HepG2 (cell line): Measurements from ENCODE around the gene RNF114. TPM values are rescaled to one million over a fixed set of nuclear protein-coding genes. Genes with fewer than 3 reads are reported as not detected.

ENCODE experiments used
- DNMT3B ChIP-seq: conservative IDR thresholded peaks from 2 replicates; pipeline ENCODE4 v1.6.1; 2016; ENCODE audit warnings: missing biosample characterization, control low read depth
- HMG20A ChIP-seq: IDR thresholded peaks from 2 replicates; pipeline ENCODE4 v1.6.1; 2016; ENCODE audit warnings: borderline replicate concordance
- KLF12 ChIP-seq: sonication (generic); formaldehyde crosslinking; IDR thresholded peaks from 2 replicates; pipeline ENCODE4 v1.4.0; 2020; ENCODE audit warnings: missing genetic modification reagents, borderline replicate concordance
- MED1 ChIP-seq: sonication (generic); formaldehyde crosslinking; IDR thresholded peaks from 2 replicates; pipeline ENCODE4 v1.4.0; 2020; ENCODE audit warnings: missing genetic modification reagents
- MTERF4 ChIP-seq: sonication (generic); formaldehyde crosslinking; IDR thresholded peaks from 2 replicates; pipeline ENCODE4 v1.8.0; 2023; ENCODE audit warnings: mild to moderate bottlenecking, missing genetic modification reagents
- NFAT5 ChIP-seq: sonication (generic); formaldehyde crosslinking; IDR thresholded peaks from 2 replicates; pipeline ENCODE4 v1.4.0; 2020; ENCODE audit warnings: missing genetic modification reagents
- PAX8 ChIP-seq: sonication (generic); formaldehyde crosslinking; IDR thresholded peaks from 2 replicates; pipeline ENCODE4 v1.8.0; 2022; ENCODE audit warnings: mild to moderate bottlenecking, missing genetic modification reagents, borderline replicate concordance
- PPARG ChIP-seq: conservative IDR thresholded peaks from 2 replicates; pipeline ENCODE4 v1.6.1; 2016; ENCODE audit warnings: missing biosample characterization, missing genetic modification reagents
- RELA ChIP-seq: sonication (generic); formaldehyde crosslinking; IDR thresholded peaks from 2 replicates; pipeline ENCODE4 v1.4.0; 2020; ENCODE audit warnings: missing genetic modification reagents
- SMARCE1 ChIP-seq: fragments of 450-650 bp; IDR thresholded peaks from 2 replicates; pipeline ENCODE4 v1.6.1; 2017; ENCODE audit warnings: borderline replicate concordance
- SP1 ChIP-seq, 2 experiments: fragments of 450-650 bp in 1 of 2; sonication (generic) in 1 of 2; formaldehyde crosslinking in 1 of 2; IDR thresholded peaks; 2 replicates each; pipeline versions ENCODE4 v1.4.0 to v1.6.1; 2016 to 2020; ENCODE audit warnings: missing genetic modification reagents in 1 of 2
- SPEN ChIP-seq: sonication (generic); formaldehyde crosslinking; IDR thresholded peaks from 2 replicates; pipeline ENCODE4 v1.5.1; 2020; ENCODE audit warnings: low read depth, mild to moderate bottlenecking, missing genetic modification reagents
- ZBED4 ChIP-seq: sonication (generic); formaldehyde crosslinking; IDR thresholded peaks from 2 replicates; pipeline ENCODE4 v1.4.0; 2020; ENCODE audit warnings: missing genetic modification reagents, borderline replicate concordance
- ZBTB3 ChIP-seq: sonication (generic); formaldehyde crosslinking; IDR thresholded peaks from 2 replicates; pipeline ENCODE4 v1.4.0; 2020; ENCODE audit warnings: low read depth, mild to moderate bottlenecking, moderate library complexity, missing genetic modification reagents, borderline replicate concordance
- ZBTB7A ChIP-seq: sonication (generic); formaldehyde crosslinking; IDR thresholded peaks from 2 replicates; pipeline ENCODE4 v1.8.0; 2022; ENCODE audit warnings: mild to moderate bottlenecking, missing genetic modification reagents
- ZNF496 ChIP-seq: sonication (generic); formaldehyde crosslinking; IDR thresholded peaks from 2 replicates; pipeline ENCODE4 v1.8.1; 2023; ENCODE audit warnings: mild to moderate bottlenecking, moderate library complexity, missing genetic modification reagents; ENCODE audit not compliant: insufficient replicate concordance
- ZNF556 ChIP-seq: sonication (generic); formaldehyde crosslinking; IDR thresholded peaks from 2 replicates; pipeline ENCODE4 v1.4.0; 2020; ENCODE audit warnings: mild to moderate bottlenecking, missing genetic modification reagents, borderline replicate concordance
- ZNF781 ChIP-seq: sonication (generic); formaldehyde crosslinking; IDR thresholded peaks from 2 replicates; pipeline ENCODE4 v1.5.1; 2020; ENCODE audit warnings: borderline replicate concordance, mild to moderate bottlenecking, missing genetic modification reagents; ENCODE audit errors: not compliant biosample characterization
- ZSCAN12 ChIP-seq: sonication (generic); formaldehyde crosslinking; IDR thresholded peaks from 2 replicates; pipeline ENCODE4 v1.9.0; 2021; ENCODE audit warnings: mild to moderate bottlenecking, missing genetic modification reagents
- polyA plus RNA-seq, 8 experiments: library from polyadenylated mRNA; depleted of rRNA in 3 of 8; stranded (reverse) in 7 of 8; unstranded in 1 of 8; fragments of >200 nt; fragmentation: Illumina TruSeq in 4 of 8; extraction: Trizol in 4 of 8; gene quantifications; 2 replicates each; pipeline versions ENCODE4 v1.2.1 to v1.2.3, GENCODE V29; 2011 to 2016; ENCODE audit warnings: low read depth in 4 of 8, missing spikeins in 1 of 8, mixed read lengths in 1 of 8; ENCODE audit not compliant: insufficient read depth in 1 of 8
- total RNA-seq, 5 experiments: library from RNA; depleted of rRNA; stranded (reverse); fragments of >200 nt; fragmentation: Illumina TruSeq; extraction: Trizol; gene quantifications; 2 replicates each; pipeline ENCODE4 v1.2.3, GENCODE V29; 2016; ENCODE audit warnings: low read depth in 1 of 5

Gene RNF114
- total and polyA plus RNA-seq, 2 of the 13 experiments (the other 11 are each of a cell fraction or from before 2014, with no cell fraction given), result 119 to 126 TPM

- peak; percentile 97 for TF ChIP-seq MTERF4 (CRISPR knock-in tag)
- TF ChIP-seq PAX8 (CRISPR knock-in tag), result peak; percentile 80; the same call in 1 of the 2 replicates
- peak; percentile 16; the same call in 1 of the 2 replicates for TF ChIP-seq RELA
- TF ChIP-seq SPEN, result peak; percentile 49
- no peak; the same call in 1 of the 2 replicates for TF ChIP-seq ZBTB3 (CRISPR knock-in tag)
- TF ChIP-seq KLF12 (CRISPR knock-in tag), result peak; percentile 99
- peak; percentile 64 for TF ChIP-seq PPARG
- peak; percentile 83 for TF ChIP-seq ZNF781 (CRISPR knock-in tag)
- TF ChIP-seq ZBTB7A (CRISPR knock-in tag), result peak; percentile 89
- TF ChIP-seq MED1, result peak; percentile 83
- TF ChIP-seq ZNF496 (CRISPR knock-in tag), result peak; percentile 55
- peak; percentile 73 for TF ChIP-seq ZNF556 (CRISPR knock-in tag)
- TF ChIP-seq ZBED4 (CRISPR knock-in tag), result no peak; the same call in none of the 2 replicates
- TF ChIP-seq ZSCAN12 (CRISPR knock-in tag), result peak; percentile 92
- TF ChIP-seq DNMT3B (CRISPR knock-in tag), result peak; percentile 96
- TF ChIP-seq NFAT5 (CRISPR knock-in tag), result peak; percentile 99
- TF ChIP-seq SMARCE1, result no peak
- TF ChIP-seq SP1 (IDR thresholded peaks at IDR 0.05), result no peak
- peak; percentile 96 for TF ChIP-seq SP1 (CRISPR knock-in tag; IDR thresholded peaks at IDR 0.05)
- peak; percentile 15; the same call in 1 of the 2 replicates for TF ChIP-seq HMG20A (CRISPR knock-in tag)
These were observed 46.3 kb downstream of the RNF114 start, which contains the start of gene SNAI1 (continued) for GRCh38 chr20:49982346-49983122.
